HepG2 (cell line): ENCODE measurements around the gene RPS6KB2. TPM values are rescaled to one million over a fixed set of nuclear protein-coding genes. Genes with fewer than 3 reads are reported as not detected.
"Not testable (repeated sequence)": the region's sequence is repeated elsewhere in the genome, so short reads cannot be mapped to it uniquely, and the experiment has no call there.

Experiments
- ATAC-seq: fragments of 200-7000 bp; cut with Tn5 transposase; 3 replicates; pipeline ENCODE4 v1.9.1; 2020; ENCODE audit warnings: mild to moderate bottlenecking, moderate library complexity
- BruUV-seq: library from RNA; stranded (reverse); fragments of 400-500 nt; replicated peaks from 2 replicates; lab custom pipeline; 2021; lab: Mats Ljungman, UMichigan
- CTCF ChIA-PET: fragments of 300-600 bp; formaldehyde crosslinking; extraction: SDS; loops from one replicate; lab custom pipeline; 2021; ENCODE audit warnings: low total read pairs, inconsistent platforms, low intra/inter-chr PET ratio; lab: Yijun Ruan, JAX
- POLR2A ChIA-PET: fragments of 350-600 bp; sonication (Branson Sonifier 250); formaldehyde crosslinking; loops from one replicate; lab custom pipeline; 2020; ENCODE audit warnings: antibody characterized with exemption, inconsistent platforms; lab: Yijun Ruan, JAX
- DNase-seq: peaks from one replicate; pipeline ENCODE4 v3.0.0-alpha.2; 2015; ENCODE audit warnings: low spot score
- FAIRE-seq: peaks from 3 replicates; lab custom pipeline; 2011; peaks lifted over from hg19 to GRCh38; lab: Jason Lieb, UNC
- H2AFZ ChIP-seq: one replicate; pipeline ENCODE4 v1.6.1; 2011; ENCODE audit warnings: low read length, inconsistent platforms
- H3K27ac ChIP-seq: fragments of 300-600 bp; 3 replicates; pipeline ENCODE4 v1.8.0; 2011; ENCODE audit warnings: mixed run types, mild to moderate bottlenecking, mixed read lengths, low read length, inconsistent platforms; ENCODE audit not compliant: insufficient read depth; ENCODE audit errors: extremely low read length
- H3K27me3 ChIP-seq, 2 experiments: fragments of 200-600 bp in 1 of 2; 2 replicates in 1 of 2; 3 replicates in 1 of 2; pipeline versions ENCODE4 v1.6.0 to v1.8.0; 2011; ENCODE audit warnings: low read length in 2 of 2, mild to moderate bottlenecking in 2 of 2, moderate library complexity in 2 of 2, inconsistent platforms in 1 of 2; ENCODE audit not compliant: insufficient read depth in 2 of 2, control insufficient read depth in 1 of 2
- H3K36me3 ChIP-seq, 2 experiments: fragments of 200-600 bp in 1 of 2; replicated peaks in 1 of 2; 2 replicates in 1 of 2; 3 replicates in 1 of 2; pipeline versions ENCODE4 v1.5.1 to v1.8.0; 2011; ENCODE audit warnings: low read length in 2 of 2, inconsistent platforms in 1 of 2; ENCODE audit not compliant: insufficient read depth in 2 of 2, control insufficient read depth in 1 of 2
- H3K4me1 ChIP-seq: 2 replicates; pipeline ENCODE4 v1.5.1; 2012; ENCODE audit warnings: low read length, inconsistent platforms; ENCODE audit not compliant: insufficient read depth
- H3K4me2 ChIP-seq: 2 replicates; pipeline ENCODE4 v1.6.0; 2011; ENCODE audit warnings: low read depth, low read length, inconsistent platforms
- H3K4me3 ChIP-seq, 3 experiments: fragments of 200-600 bp in 1 of 3; sonication (generic), shearing (Covaris generic) in 1 of 3; replicated peaks in 1 of 3; 2 replicates each; pipeline ENCODE4 v1.5.1; 2011 to 2016; ENCODE audit warnings: low read length in 3 of 3, inconsistent platforms in 2 of 3, low read depth in 2 of 3, mild to moderate bottlenecking in 2 of 3, control low read depth in 1 of 3, mixed read lengths in 1 of 3; ENCODE audit not compliant: insufficient read depth in 1 of 3
- H3K79me2 ChIP-seq: one replicate; pipeline ENCODE4 v1.6.1; 2011; ENCODE audit warnings: low read length, inconsistent platforms; ENCODE audit not compliant: insufficient read depth
- H3K9ac ChIP-seq: 2 replicates; pipeline ENCODE4 v1.6.0; 2011; ENCODE audit warnings: mild to moderate bottlenecking, low read depth, low read length, inconsistent platforms; ENCODE audit not compliant: insufficient read depth
- H3K9me3 ChIP-seq: 2 replicates; pipeline ENCODE4 v1.5.1; 2012; ENCODE audit warnings: mild to moderate bottlenecking, low read length
- H4K20me1 ChIP-seq: 2 replicates; pipeline ENCODE4 v1.6.0; 2011; ENCODE audit warnings: inconsistent platforms, mild to moderate bottlenecking, low read length, moderate library complexity; ENCODE audit not compliant: insufficient read depth
- HNRNPH1 ChIP-seq: fragments of 200-400 bp; formaldehyde crosslinking; optimal IDR thresholded peaks from 2 replicates; pipeline ENCODE3; 2017; ENCODE audit warnings: mild to moderate bottlenecking, low read depth, low read length
- SSRP1 ChIP-seq: IDR thresholded peaks from 2 replicates; pipeline ENCODE4 v1.6.1; 2016; ENCODE audit warnings: control low read depth
- ZBTB21 ChIP-seq: sonication (generic); formaldehyde crosslinking; IDR thresholded peaks from 2 replicates; pipeline ENCODE4 v1.4.0; 2020; ENCODE audit warnings: missing genetic modification reagents
- ZNF121 ChIP-seq: sonication (generic); formaldehyde crosslinking; IDR thresholded peaks from 2 replicates; pipeline ENCODE4 v1.5.0; 2020; ENCODE audit warnings: mild to moderate bottlenecking, missing genetic modification reagents
- WGBS: methylation state at CpG from one replicate; pipeline ENCODE4 v1.1.6; 2017; ENCODE audit warnings: low lambda C conversion rate; 5-methylcytosine and 5-hydroxymethylcytosine counted together
- in situ Hi-C: cut with HindIII; loops from 2 replicates; pipeline ENCODE4 v1.10.0; 2017; ENCODE audit warnings: low pct_unique_long_range_greater_than_20kb; ENCODE audit not compliant: extremely low pct_ligation_motif_present
- intact Hi-C: fragments of 100-400 bp; cut with micrococcal nuclease; formaldehyde crosslinking; loops from one replicate; pipeline ENCODE4 v1.10.0; 2022; ENCODE audit not compliant: unreplicated experiment
- polyA plus RNA-seq, 8 experiments: library from polyadenylated mRNA; depleted of rRNA in 3 of 8; stranded (reverse) in 7 of 8; unstranded in 1 of 8; fragments of >200 nt; fragmentation: Illumina TruSeq in 4 of 8; extraction: Trizol in 4 of 8; gene quantifications; 2 replicates each; pipeline versions ENCODE4 v1.2.1 to v1.2.3, GENCODE V29; 2011 to 2016; ENCODE audit warnings: low read depth in 4 of 8, missing spikeins in 1 of 8, mixed read lengths in 1 of 8; ENCODE audit not compliant: insufficient read depth in 1 of 8
- total RNA-seq, 5 experiments: library from RNA; depleted of rRNA; stranded (reverse); fragments of >200 nt; fragmentation: Illumina TruSeq; extraction: Trizol; gene quantifications; 2 replicates each; pipeline ENCODE4 v1.2.3, GENCODE V29; 2016; ENCODE audit warnings: low read depth in 1 of 5
- TF ChIP-seq, protein P1 (sequence below): fragments of 450-650 bp; IDR thresholded peaks from 2 replicates; pipeline ENCODE4 v1.6.1; 2017; ENCODE audit warnings: mild to moderate bottlenecking
- TF ChIP-seq, protein P2 (sequence below): sonication (generic); formaldehyde crosslinking; IDR thresholded peaks from 2 replicates; pipeline ENCODE4 v1.5.0; 2020; ENCODE audit warnings: mild to moderate bottlenecking, missing genetic modification reagents
- TF ChIP-seq, protein P3 (sequence below): sonication (generic); formaldehyde crosslinking; IDR thresholded peaks from 2 replicates; pipeline ENCODE4 v1.4.0; 2020; ENCODE audit warnings: missing genetic modification reagents
- TF ChIP-seq, protein P4 (sequence below): sonication (generic); formaldehyde crosslinking; IDR thresholded peaks from 2 replicates; pipeline ENCODE4 v1.5.0; 2020; ENCODE audit warnings: mild to moderate bottlenecking, missing genetic modification reagents

RPS6KB2 gene
- total and polyA plus RNA-seq, 2 of the 13 experiments (the other 11 are each of a cell fraction or from before 2014, with no cell fraction given): 52.9 to 54.8 TPM

DNA sequence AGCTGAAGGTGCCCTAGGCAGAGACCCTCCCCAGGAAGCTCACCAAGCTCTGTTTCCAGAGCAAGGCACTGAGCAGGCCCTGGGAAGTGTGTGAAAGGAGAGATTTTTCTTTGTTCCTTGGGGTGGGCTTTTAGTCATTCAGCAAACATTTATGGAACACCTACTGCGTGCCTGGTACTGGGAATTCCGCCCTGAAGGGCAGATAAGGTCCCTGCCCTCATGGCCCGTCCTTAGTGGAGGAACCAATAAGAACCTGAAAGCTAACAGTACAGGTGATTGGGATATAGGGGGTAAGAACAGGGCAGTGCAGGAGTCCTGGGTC lies 36.9 kb downstream of the RPS6KB2 start (continued):
- TF ChIP-seq, protein P1, sequence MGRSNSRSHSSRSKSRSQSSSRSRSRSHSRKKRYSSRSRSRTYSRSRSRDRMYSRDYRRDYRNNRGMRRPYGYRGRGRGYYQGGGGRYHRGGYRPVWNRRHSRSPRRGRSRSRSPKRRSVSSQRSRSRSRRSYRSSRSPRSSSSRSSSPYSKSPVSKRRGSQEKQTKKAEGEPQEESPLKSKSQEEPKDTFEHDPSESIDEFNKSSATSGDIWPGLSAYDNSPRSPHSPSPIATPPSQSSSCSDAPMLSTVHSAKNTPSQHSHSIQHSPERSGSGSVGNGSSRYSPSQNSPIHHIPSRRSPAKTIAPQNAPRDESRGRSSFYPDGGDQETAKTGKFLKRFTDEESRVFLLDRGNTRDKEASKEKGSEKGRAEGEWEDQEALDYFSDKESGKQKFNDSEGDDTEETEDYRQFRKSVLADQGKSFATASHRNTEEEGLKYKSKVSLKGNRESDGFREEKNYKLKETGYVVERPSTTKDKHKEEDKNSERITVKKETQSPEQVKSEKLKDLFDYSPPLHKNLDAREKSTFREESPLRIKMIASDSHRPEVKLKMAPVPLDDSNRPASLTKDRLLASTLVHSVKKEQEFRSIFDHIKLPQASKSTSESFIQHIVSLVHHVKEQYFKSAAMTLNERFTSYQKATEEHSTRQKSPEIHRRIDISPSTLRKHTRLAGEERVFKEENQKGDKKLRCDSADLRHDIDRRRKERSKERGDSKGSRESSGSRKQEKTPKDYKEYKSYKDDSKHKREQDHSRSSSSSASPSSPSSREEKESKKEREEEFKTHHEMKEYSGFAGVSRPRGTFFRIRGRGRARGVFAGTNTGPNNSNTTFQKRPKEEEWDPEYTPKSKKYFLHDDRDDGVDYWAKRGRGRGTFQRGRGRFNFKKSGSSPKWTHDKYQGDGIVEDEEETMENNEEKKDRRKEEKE: no peak
- TF ChIP-seq ZBTB21 (CRISPR knock-in tag) (no peak), SSRP1 (CRISPR knock-in tag) (no peak), HNRNPH1 (no peak)
- TF ChIP-seq, protein P2, sequence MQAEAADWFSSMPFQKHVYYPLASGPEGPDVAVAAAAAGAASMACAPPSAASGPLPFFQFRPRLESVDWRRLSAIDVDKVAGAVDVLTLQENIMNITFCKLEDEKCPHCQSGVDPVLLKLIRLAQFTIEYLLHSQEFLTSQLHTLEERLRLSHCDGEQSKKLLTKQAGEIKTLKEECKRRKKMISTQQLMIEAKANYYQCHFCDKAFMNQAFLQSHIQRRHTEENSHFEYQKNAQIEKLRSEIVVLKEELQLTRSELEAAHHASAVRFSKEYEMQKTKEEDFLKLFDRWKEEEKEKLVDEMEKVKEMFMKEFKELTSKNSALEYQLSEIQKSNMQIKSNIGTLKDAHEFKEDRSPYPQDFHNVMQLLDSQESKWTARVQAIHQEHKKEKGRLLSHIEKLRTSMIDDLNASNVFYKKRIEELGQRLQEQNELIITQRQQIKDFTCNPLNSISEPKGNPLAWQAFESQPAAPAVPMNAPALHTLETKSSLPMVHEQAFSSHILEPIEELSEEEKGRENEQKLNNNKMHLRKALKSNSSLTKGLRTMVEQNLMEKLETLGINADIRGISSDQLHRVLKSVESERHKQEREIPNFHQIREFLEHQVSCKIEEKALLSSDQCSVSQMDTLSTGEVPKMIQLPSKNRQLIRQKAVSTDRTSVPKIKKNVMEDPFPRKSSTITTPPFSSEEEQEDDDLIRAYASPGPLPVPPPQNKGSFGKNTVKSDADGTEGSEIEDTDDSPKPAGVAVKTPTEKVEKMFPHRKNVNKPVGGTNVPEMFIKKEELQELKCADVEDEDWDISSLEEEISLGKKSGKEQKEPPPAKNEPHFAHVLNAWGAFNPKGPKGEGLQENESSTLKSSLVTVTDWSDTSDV: no peak

DNA sequence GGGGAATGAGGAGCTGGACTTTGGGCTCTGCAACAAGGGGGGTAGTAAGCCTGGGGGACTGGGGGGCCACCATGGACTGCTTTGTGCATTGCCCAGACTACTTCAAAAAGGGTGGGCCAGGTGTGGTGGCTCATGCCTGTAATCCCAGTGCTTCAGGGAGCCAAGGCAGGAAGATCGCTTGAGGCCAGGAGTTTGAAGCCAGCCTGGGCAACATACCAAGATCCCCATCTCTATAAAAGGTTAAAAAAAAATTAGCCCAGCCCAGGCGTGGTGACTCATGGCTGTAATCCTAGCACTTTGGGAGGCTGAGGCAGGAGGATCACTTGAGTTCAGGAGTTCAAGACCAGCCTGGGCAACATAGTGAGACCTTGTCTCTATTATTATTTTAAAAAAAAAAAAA lies 37.2 kb downstream of the RPS6KB2 start:
- POLR2A ChIA-PET: interaction anchor here (0.6 to 2.5 kb wide), 11 partner anchors 8 to 185 kb away, joined by 3 to 16 read pairs (median 4); partner anchors contain the start of genes ACY3, AIP, CORO1B and PPP1CA
- BruUV-seq, intact Hi-C loops: not testable (repeated sequence)

More for the DNA sequence above, 37.2 kb downstream of the RPS6KB2 start:
- H3K79me2 ChIP-seq, H4K20me1 ChIP-seq, ATAC-seq, CTCF ChIA-PET, H3K36me3 ChIP-seq, DNase-seq, H3K27me3 ChIP-seq, H3K9me3 ChIP-seq, H2AFZ ChIP-seq, FAIRE-seq: not testable (repeated sequence)
- TF ChIP-seq ZNF121 (CRISPR knock-in tag): peak; percentile 51; the same call in 1 of the 2 replicates
- TF ChIP-seq, protein P3, sequence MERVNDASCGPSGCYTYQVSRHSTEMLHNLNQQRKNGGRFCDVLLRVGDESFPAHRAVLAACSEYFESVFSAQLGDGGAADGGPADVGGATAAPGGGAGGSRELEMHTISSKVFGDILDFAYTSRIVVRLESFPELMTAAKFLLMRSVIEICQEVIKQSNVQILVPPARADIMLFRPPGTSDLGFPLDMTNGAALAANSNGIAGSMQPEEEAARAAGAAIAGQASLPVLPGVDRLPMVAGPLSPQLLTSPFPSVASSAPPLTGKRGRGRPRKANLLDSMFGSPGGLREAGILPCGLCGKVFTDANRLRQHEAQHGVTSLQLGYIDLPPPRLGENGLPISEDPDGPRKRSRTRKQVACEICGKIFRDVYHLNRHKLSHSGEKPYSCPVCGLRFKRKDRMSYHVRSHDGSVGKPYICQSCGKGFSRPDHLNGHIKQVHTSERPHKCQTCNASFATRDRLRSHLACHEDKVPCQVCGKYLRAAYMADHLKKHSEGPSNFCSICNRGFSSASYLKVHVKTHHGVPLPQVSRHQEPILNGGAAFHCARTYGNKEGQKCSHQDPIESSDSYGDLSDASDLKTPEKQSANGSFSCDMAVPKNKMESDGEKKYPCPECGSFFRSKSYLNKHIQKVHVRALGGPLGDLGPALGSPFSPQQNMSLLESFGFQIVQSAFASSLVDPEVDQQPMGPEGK: peak; percentile 26; the same call in 1 of the 2 replicates
- TF ChIP-seq, protein P4, sequence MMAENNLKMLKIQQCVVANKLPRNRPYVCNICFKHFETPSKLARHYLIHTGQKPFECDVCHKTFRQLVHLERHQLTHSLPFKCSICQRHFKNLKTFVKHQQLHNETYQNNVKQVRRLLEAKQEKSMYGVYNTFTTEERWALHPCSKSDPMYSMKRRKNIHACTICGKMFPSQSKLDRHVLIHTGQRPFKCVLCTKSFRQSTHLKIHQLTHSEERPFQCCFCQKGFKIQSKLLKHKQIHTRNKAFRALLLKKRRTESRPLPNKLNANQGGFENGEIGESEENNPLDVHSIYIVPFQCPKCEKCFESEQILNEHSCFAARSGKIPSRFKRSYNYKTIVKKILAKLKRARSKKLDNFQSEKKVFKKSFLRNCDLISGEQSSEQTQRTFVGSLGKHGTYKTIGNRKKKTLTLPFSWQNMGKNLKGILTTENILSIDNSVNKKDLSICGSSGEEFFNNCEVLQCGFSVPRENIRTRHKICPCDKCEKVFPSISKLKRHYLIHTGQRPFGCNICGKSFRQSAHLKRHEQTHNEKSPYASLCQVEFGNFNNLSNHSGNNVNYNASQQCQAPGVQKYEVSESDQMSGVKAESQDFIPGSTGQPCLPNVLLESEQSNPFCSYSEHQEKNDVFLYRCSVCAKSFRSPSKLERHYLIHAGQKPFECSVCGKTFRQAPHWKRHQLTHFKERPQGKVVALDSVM (CRISPR knock-in tag): peak; percentile 70
- Histone ChIP-seq H3K4me1 (peaks cover 50% of the 10 kb centered on the region), H3K9ac (peak overlapping the region; percentile 73), H3K4me2 (peak overlapping the region; percentile 74), H3K27ac (peak overlapping the region; percentile 64), H3K4me3 (peak overlapping the region; percentile 57 to 97 (median 80))
- WGBS: 83% methylated on average over 2 of the region's 2 CpGs
- in situ Hi-C loops: loop anchor here (5.0 kb wide), 1 partner anchor 63 kb away; the partner anchor contains the start of genes PPP1CA and TBC1D10C
